ENCODE results near the gene ARHGAP24. TPM values are rescaled to one million over a fixed set of nuclear protein-coding genes. Genes with fewer than 3 reads are reported as not detected.

Gene ARHGAP24
- total and polyA plus RNA-seq, 4 donors: 1.8 to 15.2 (median 3.3) TPM

DNA sequence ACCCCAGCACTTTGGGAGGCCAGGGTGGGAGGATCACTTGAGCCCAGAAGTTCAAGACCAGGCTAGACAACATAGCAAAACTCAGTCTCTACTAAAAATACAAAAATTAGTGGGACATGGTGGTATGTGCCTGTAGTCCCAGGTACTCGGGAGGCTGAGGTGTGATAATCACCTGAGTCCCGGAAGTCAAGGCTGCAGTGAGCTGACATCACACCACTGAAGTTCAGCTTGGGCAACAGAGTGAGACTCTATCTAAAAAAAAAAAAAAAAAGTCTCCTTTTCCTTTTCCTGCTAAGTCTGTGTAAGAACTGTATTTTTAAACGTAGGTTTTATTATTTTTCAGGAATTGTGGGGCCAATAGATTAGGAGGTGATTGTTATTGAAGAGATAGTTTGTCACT lies 356.7 kb downstream of the ARHGAP24 start:
- 88% methylated on average over 3 of the region's 3 CpGs for WGBS
- no peak overlapping the region for H3K4me3 ChIP-seq (ENCODE audit: low read depth in 1 of 3, low read length in 3 of 3)

More for the DNA sequence above, 356.7 kb downstream of the ARHGAP24 start:
- no peaks in the 10 kb centered on the region for H3K9me3 ChIP-seq (ENCODE audit: control insufficient read depth in 4 of 4, low read length in 3 of 4)
- peaks cover 0 to 16% (median 7%) of the 10 kb centered on the region in 4 donors for H3K4me1 ChIP-seq (ENCODE audit: control insufficient read depth in 4 of 4, insufficient read depth in 4 of 4, low read length in 3 of 4)
- TF ChIP-seq FOXA2 (IDR thresholded peaks at IDR 0.05): no peak
- no peak for TF ChIP-seq YY1 (IDR thresholded peaks at IDR 0.05)
- TF ChIP-seq, protein P1, sequence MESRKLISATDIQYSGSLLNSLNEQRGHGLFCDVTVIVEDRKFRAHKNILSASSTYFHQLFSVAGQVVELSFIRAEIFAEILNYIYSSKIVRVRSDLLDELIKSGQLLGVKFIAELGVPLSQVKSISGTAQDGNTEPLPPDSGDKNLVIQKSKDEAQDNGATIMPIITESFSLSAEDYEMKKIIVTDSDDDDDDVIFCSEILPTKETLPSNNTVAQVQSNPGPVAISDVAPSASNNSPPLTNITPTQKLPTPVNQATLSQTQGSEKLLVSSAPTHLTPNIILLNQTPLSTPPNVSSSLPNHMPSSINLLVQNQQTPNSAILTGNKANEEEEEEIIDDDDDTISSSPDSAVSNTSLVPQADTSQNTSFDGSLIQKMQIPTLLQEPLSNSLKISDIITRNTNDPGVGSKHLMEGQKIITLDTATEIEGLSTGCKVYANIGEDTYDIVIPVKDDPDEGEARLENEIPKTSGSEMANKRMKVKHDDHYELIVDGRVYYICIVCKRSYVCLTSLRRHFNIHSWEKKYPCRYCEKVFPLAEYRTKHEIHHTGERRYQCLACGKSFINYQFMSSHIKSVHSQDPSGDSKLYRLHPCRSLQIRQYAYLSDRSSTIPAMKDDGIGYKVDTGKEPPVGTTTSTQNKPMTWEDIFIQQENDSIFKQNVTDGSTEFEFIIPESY (IDR thresholded peaks at IDR 0.05): no peak
- TF ChIP-seq REST (IDR thresholded peaks at IDR 0.05): no peak
- no peak for TF ChIP-seq FOXA1 (IDR thresholded peaks at IDR 0.05)
- no peak for TF ChIP-seq EGR1 (IDR thresholded peaks at IDR 0.05; ENCODE audit: low read depth in 2 of 2)
- no peak for TF ChIP-seq CTCF (IDR thresholded peaks at IDR 0.05; ENCODE audit: low read depth, low read length, missing input control)
- TF ChIP-seq TAF1 (conservative IDR thresholded peaks at IDR 0.05): no peak
- TF ChIP-seq, protein P2, sequence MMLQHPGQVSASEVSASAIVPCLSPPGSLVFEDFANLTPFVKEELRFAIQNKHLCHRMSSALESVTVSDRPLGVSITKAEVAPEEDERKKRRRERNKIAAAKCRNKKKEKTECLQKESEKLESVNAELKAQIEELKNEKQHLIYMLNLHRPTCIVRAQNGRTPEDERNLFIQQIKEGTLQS (IDR thresholded peaks at IDR 0.05): no peak
- TF ChIP-seq, protein P3, sequence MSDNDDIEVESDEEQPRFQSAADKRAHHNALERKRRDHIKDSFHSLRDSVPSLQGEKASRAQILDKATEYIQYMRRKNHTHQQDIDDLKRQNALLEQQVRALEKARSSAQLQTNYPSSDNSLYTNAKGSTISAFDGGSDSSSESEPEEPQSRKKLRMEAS (IDR thresholded peaks at IDR 0.05): no peak
- no peak for TF ChIP-seq HNF4G (IDR thresholded peaks at IDR 0.05)
- TF ChIP-seq HNF4A (conservative IDR thresholded peaks at IDR 0.05): no peak
- TF ChIP-seq GABPA (IDR thresholded peaks at IDR 0.05 in 1 of 2, conservative IDR thresholded peaks at IDR 0.05 in 1 of 2): no peak
- no peak for TF ChIP-seq RAD21 (IDR thresholded peaks at IDR 0.05)
- TF ChIP-seq SP1 (IDR thresholded peaks at IDR 0.05): no peak
- no peak for TF ChIP-seq RXRA (IDR thresholded peaks at IDR 0.05)
- TF ChIP-seq NR2F2 (IDR thresholded peaks at IDR 0.05): no peak
- H3K9ac ChIP-seq (ENCODE audit: low read depth in 1 of 2, low read length in 2 of 2): no peak overlapping the region
- no peaks in the 10 kb centered on the region for H3K27me3 ChIP-seq (ENCODE audit: control insufficient read depth in 4 of 4, insufficient read depth in 4 of 4, low read length in 3 of 4)
- DNase-seq (ENCODE audit: low spot score): no peak
- H3K27ac ChIP-seq (ENCODE audit: low read depth in 1 of 2, low read length in 2 of 2): no peak overlapping the region
- H3K36me3 ChIP-seq (ENCODE audit: control insufficient read depth in 4 of 4, insufficient read depth in 3 of 4, low read depth in 1 of 4, low read length in 3 of 4): no peaks in the 10 kb centered on the region

All from liver (tissue), 9 donors.